HT-29 (cell line): ENCODE data around the gene PA2G4. TPM values are rescaled to one million over a fixed set of nuclear protein-coding genes. Genes with fewer than 3 reads are reported as not detected.
"Not testable (repeated sequence)": the region's sequence is repeated elsewhere in the genome, so short reads cannot be mapped to it uniquely, and the experiment has no call there.

ENCODE experiments used
- DNase-seq: peaks from one replicate; pipeline ENCODE4 v3.0.0-alpha.2; 2015; ENCODE audit warnings: low spot score
- total RNA-seq: library from RNA; depleted of rRNA; stranded (reverse); fragments of >200 nt; shearing (Covaris generic); gene quantifications from 2 replicates; pipeline ENCODE4 v1.2.3, GENCODE V29; 2014; rRNA removed

PA2G4 gene
- total RNA-seq = 247 and 323 TPM in 2 replicates

- peak; percentile 99 for DNase-seq
Measured at GRCh38 chr12:56104109-56104814, at the start of gene PA2G4. TSS of gene PA2G4 (plus strand) at chr12:56104559. CDS start at chr12:56104738, 179 bp downstream.

- DNase-seq = not testable (repeated sequence)
Measured at GRCh38 chr12:56059964-56060363, 44.4 kb upstream of the PA2G4 start.

GRCh38 chr12:56061982-56062381 is 42.4 kb upstream of the PA2G4 start:
- no peak for DNase-seq

- no peak for DNase-seq
Measured at GRCh38 chr12:56062996-56063395, 41.4 kb upstream of the PA2G4 start.

GRCh38 chr12:56071648-56072047 is 32.7 kb upstream of the PA2G4 start:
- no peak for DNase-seq

DNA sequence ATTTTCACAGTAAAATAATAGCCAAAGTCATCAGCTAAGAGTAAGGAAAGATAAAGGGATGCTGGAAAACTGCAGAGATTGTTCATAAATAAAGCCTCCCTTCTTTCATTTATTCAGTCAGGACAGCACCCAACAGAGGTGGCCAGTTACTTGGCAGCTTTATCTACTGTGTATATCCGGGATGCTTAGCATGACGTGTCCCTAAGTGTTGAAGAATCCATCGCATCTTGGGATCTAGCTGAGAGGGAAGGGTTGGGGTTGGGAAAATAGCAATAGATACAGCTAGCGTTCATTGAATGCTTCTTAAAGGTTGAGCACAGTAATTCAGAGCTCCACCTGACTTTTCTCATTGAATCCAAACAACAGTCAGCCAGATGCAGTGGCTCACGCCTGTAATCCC is 30.0 kb upstream of the PA2G4 start:
- no peak for DNase-seq

GRCh38 chr12:56077966-56078365 is 26.4 kb upstream of the PA2G4 start:
- DNase-seq = not testable (repeated sequence)

DNA sequence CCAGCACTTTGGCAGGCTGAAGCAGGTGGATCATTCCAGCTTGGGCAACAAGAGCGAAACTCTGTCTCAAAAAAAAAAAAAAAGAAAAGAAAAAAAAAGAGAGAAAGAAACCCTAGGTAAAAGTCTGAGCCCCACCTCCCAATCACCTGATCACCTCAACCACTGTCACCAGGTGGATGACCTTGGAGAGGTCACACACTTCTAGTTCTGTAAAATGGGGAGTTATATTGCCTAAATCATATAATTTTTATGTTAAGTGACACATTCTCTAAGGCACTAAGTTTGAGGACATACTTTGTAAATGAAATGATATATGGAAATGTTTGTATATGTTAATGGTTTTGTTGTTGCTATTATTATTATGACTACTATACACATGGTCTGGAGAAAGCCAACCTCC is 25.9 kb upstream of the PA2G4 start:
- no peak for DNase-seq

DNA sequence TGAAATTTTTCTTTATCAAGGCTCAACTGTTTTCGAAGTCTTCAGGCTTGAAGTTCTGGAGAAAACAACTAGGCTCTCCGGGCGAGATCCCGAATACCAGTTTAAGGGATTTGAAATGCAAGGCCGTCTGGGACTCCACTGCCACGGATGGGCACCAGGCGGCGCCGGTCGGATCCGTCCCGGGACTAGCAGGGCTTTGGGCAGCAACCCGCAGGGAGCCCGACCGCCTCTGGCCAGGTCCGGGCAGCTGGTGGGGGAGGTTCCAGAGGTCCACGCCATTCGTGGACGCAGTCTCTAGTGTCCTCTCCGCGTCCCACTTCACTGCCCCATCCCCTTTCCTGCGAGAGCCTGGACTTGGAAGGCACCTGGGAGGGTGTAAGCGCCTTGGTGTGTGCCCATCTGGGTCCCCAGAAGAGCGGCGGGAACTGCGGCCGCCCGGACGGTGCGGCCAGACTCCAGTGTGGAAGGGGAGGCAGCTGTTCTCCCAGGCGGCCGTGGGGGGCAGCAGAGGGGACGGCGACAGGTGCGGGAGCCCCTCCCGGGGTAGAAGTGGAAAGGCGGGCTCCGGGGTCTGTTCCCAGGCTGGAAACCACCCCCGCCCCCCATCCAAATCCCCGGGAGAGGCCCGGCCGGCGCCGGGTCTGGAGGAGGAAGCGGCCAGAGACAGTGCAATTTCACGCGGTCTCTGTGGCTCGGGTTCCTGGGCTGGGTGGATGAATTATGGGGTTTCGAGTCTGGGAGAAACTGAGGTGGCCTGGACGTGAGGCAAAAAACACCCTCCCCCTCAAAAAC is 25.2 kb upstream of the PA2G4 start:
- DNase-seq = peak; percentile 94

GRCh38 chr12:56079723-56080555 is 24.4 kb upstream of the PA2G4 start, which contains the start of gene ERBB3:
TSS of gene ERBB3 (plus strand) at chr12:56080165. CDS start at chr12:56080301, 136 bp downstream.
- peak; percentile 93 for DNase-seq

- DNase-seq = peak; percentile 64
Measured at GRCh38 chr12:56080556-56081138, 23.7 kb upstream of the PA2G4 start.

DNA sequence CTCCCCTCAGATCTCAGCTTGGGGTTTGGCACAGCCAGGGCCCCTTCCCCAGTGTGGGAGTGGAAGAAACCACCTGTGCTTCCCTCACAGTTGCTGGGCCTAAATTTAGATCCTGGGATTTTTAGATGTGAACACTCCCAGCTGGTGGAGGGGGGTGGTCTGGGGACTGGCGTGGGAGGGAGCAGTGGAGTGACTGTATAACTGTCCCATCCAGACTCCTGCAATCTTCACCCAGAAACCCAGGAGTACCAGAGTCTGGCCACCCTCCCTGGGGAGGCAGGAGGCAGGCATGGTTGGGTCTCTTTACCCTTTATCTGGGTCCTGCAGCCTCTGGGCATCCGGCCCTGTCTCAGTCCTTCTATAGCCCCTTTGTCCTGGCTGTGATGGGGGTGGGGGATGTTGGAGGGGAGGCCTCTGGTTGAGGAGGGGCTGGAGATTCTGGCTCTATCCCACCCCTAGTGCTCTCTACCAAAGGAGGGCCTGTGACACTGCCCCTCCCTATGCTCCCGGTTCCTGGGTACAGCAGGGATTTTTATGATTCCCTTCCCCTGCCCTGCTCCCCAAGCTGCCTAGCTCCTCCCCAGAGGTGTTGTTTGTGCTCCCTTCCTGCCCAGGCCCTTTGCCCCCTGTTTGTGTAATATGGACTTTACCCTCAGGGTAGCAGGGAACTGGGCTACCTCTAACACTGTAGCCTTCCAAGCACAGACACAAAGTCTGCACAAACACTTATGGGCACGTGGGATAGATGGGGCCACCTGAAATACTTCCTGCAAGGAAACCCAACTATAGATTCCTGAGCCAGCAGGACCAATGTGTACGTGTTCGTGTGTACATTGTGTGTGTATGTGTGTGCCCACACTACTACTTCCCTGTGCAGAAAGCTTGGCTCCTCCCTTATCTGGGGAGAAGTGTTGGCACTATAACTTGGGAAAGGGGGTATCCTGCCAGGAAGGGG is 22.7 kb upstream of the PA2G4 start:
- DNase-seq = peak; percentile 79

DNA sequence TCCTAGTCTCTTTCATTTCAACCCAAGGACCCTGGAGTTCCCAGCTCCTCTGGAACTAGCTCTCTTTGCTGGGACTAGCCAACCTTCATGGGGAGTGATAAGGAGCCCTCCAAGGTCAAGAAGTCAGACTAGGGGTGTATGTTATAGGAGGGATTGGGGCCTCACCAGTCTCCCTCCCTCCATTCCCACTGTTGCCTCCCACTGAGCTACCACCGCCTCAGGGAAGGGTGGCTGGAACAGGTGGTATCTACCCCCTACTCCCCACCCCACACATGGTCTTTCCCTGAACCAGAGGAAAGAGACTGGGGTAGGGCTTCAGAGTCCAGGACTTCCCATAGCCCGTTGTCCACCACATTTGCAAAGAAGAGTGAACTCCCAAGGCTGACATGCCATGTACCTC is 22.0 kb upstream of the PA2G4 start:
- DNase-seq = no peak

GRCh38 chr12:56082967-56083366 is 21.4 kb upstream of the PA2G4 start:
- DNase-seq = no peak

- peak; percentile 22 for DNase-seq
Measured at GRCh38 chr12:56084958-56085543, 19.3 kb upstream of the PA2G4 start.

- DNase-seq = peak; percentile 73
Measured at GRCh38 chr12:56086096-56086495, 18.3 kb upstream of the PA2G4 start.

- no peak for DNase-seq
Measured at GRCh38 chr12:56086608-56087007, 17.8 kb upstream of the PA2G4 start.

GRCh38 chr12:56087220-56087619 is 17.1 kb upstream of the PA2G4 start:
- DNase-seq = peak; percentile 69

- DNase-seq = no peak
Measured at GRCh38 chr12:56097738-56098137, 6.6 kb upstream of the PA2G4 start.

- no peak for DNase-seq
Measured at GRCh38 chr12:56098592-56098991, 5.8 kb upstream of the PA2G4 start.
